AG20443 (cell line): Measurements from ENCODE around the gene MCRIP1.

ENCODE experiments used
- DNase-seq: peaks from one replicate; pipeline ENCODE4 v3.0.0; 2012; ENCODE audit warnings: low spot score, mixed read lengths

Gene MCRIP1

DNA sequence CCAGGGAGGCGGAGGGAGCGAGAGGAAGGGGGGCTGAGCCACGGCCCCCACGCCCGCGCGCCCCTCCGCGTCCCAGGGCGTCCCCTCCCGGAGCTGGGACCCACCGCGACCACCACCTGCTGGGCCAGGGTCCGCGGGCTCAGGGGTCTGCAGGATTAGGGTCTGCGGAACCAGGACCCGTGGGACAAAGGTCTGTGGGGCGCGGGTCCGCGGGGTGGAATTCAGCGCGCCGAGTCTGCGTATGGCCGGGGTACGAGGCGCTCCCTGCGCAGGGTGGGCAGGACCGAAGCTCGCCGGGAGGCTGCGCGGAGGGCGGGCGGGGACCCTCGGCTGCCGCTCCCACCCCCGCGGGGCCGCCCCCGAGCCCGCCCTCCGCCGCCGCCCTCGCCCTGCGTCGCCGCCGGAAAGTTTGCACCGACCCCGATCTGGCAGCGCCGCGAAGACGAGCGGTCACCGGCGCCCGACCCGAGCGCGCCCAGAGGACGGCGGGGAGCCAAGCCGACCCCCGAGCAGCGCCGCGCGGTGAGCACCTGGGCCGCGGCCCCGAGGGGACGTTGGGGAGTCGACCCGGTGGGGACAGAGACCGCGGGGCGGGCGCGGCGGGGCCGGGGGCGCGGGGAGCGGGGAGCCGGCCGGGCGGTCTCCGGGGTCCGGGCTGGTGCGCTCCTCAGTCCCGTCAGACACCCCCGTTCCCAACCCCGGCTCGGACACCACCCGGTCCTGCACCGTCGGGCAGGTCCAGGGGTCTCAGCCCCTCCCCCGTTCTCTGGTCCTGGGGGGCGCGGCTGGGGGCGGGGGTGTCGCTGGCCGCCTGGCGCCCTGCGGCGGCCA lies 29.1 kb downstream of the MCRIP1 start, which contains the start of gene GCGR:
TSS of gene GCGR (plus strand) at position 423 of the 831 bp plus-strand sequence. CDS start 4,869 bp downstream, outside the sequence.
- DNase-seq: no peak

DNA sequence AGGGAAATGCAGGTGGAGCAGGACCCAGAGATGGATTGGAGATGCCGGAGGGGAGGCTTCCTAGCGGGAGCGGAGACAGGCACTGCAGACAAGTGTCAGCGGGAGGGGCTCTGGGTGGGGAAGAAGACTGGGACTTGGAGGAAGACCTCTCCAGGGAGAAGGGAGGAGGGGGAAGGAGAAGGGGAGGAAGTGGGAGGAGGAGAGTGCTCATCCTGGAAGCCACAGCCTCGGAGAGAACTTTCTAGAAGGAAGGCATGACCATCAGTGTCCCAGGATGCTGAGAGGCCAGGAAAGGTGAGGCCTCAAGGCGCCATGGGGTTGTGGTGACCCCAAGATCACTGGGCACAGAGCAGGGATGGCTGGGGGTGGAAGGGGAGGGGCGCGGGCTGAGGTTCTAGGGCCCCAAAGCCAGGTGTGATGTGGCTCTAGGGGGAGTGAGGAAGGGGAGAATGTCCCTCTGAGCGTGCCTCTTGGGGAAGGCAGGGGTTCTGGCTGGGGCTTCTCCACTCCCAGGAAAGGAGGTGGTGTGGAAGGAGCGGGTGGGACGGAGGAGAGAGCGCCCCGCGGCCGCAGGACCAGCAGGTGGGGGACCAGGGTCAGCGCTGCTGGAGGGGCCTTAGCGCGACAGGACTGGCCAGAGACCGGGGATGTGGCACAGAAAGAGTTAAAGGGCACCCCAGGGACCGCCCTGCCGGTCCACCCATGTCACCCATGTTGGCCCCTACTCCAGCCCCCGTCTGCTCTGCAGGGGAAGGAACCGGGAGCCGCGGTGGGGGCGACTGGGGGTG lies 30.0 kb downstream of the MCRIP1 start:
- DNase-seq: no peak

DNA sequence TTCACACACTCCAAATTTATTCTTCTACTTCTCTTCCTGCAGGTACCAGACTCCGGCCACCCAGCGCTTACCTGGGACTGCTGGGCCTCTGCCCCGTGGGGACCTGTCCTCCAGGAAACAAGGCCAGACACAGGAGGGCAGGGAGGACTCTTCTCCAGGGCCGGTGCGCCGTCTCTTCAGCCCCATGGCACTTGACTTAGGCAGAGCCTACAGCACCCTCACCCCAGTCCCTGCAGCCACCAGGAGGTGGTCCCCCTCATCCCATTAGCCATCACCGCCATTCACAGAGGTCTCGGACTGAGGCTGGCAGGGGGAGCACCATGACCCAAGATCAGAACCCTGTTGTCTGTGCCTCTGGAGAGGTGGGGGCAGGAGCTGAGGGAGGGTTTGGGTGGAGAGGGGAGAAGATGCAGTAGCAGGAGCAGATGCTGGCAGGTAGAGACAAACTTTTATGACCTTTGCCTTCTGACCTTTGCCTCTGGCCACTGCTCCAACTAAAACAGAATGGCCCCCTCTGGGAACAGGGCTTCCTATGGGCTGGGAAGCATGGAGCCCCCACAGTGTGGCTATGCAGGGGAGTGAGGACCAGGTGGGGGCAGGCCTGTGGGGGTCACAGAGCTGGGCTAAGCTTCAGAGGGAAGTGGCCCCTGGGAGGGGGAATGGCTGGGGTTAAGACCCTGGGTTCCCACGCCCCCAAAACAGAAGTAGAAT lies 30.9 kb downstream of the MCRIP1 start:
- DNase-seq: no peak

DNA sequence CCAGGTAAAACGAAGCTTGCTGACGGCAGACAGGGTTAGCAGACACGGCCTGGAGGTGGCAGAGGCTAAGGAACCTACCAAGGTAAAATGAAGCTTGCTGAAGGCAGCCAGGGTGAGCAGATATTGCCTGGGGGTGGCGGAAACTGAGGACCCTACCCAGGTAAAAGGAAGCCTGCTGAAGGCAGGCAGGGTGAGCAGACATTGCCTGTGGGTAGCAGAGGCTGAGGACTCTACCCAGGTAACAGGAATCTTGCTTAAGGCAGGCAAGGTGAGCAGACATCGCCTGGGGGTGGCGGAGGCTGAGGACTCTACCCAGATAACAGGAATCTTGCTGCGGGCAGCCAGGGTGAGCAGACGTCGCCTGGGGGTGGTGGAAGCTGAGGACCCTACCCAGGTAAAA lies 31.8 kb downstream of the MCRIP1 start:
- no peak for DNase-seq

DNA sequence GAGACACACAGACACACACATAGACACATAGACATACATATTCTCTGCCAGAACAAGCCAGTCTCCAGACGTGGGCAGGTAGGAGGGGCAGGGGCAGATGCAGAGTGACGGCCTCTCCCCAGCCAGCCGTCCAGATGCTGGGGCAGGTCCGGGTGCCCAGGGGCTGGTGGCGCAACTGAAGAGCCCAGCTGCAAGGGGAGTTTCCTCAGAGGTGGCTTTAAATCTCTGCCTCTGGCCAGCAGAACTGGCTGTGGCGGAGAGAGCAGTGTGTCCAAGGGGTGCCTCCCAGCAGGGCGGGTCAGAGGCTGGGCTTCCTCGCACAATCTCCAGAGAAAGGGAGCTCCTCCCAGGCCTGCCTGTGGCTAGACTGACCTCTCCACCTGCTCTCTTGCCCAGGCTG lies 38.6 kb downstream of the MCRIP1 start:
- DNase-seq: peak; percentile 50

DNA sequence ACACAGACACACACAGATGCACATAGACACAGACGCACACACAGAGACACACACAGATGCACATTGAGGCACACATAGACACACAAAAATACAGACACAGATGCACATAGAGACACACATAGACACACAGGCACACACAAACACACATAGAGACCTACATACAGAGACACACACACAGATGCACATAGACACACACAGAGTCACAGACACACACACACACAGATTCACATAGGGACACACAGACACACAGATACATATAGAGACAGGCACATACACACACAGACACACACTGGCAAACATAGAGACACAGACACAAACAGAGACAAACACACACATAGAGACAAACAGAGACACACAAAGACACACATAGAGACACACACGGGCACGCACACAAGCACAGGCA lies 39.0 kb downstream of the MCRIP1 start:
- no peak for DNase-seq

DNA sequence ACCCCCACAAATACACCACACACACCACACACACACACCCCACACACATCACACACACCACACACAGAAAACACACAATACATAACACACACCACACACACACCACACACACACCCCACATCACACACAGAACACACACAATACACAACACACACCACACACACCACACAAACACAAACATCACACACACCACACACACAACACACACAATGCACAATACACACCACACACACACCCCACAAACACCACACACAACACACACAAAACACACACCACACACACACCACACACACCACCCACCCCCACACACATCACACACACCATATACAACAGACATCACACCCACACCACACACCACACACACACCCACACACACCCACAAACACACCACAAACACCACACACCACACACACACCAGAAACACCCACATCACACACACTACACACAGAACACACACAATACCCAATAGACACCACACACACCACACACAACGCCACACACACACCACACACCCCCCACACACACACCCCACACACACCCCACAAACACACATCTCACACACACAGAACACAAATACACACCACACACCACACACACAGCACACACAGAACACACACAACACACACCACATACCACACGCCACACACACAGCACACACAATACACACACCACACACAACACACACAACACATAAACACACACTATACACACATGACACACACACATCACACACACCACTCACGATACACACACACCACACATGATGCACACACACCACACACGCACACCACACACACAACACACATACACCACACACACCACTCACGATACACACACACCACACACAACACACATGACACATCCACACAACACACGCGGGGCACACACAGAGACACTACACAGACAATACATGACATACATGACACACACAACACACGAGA lies 40.1 kb downstream of the MCRIP1 start:
- no peak for DNase-seq
